ENCODE results near the gene RAB3B.

RAB3B gene

DNA sequence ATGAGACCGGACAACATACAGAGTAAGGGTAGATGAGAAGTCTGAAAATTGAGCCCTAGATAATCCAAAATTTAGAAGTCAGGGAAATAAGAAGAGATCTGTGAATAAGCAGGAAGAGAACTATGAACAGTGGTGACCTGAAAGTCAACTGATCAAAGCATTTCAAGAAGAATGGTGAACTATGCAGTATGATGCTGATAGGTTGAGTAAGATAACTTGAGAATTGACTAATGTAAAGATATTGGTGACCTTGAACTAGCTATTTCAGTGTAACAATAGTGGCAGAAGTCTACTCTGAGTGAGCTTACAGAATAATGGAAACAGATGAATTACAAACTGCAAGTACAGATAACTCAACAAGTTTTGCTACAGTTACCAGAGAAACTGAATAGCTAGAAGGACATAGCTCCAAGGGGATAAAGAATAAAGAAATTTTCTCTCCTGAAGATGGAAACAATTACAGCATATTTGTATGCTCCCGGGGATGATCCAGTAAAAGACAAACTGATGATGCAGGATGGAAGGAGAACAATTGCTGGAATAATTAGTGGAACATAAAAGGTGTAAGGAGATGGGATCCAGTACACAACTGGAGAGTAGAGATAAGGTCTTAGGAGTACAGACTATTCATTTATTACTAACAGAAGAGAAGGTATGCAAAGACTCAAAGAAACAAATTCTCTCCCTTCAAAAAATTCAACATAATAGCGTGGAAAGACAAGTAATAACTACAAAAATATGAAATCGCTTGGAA is 122.8 kb downstream of the RAB3B start:
- no peak for DNase-seq

DNA sequence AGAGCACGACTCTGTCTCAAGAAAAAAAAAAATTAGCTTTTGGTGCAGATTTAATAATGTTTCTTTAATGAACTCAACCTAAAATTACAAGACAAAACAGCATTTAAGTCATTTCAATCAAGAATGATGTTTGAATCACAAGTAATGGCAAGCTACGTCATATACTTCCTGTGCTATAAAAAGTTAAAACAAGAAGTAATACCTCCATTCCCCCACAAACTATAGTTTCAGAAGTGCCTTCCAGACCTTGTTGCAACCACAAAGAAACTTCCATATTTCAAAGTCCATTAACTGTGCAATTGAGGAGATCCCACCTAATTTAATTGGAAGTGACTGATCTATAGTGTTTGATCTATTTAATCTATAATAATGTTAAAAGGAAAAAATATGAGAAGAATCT is 127.1 kb downstream of the RAB3B start:
- DNase-seq, result no peak

DNA sequence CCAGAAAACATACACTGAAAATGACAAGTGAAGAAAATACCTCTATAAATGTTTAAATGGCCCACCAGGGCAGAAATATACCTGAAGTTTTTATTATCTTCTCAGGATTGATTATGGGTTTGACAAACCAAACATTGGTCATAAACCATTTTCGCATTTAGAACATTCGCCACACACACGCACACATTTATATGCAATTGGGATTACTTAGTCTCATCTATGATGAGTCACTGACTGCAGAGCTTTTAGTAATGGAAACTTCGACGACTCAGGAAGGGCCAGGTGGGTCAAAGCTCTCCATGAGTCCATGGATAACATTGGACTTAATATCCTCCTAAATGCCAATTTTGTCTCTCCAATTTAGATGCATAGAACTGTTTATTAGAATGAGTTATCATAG is 128.8 kb downstream of the RAB3B start:
- DNase-seq, result no peak

DNA sequence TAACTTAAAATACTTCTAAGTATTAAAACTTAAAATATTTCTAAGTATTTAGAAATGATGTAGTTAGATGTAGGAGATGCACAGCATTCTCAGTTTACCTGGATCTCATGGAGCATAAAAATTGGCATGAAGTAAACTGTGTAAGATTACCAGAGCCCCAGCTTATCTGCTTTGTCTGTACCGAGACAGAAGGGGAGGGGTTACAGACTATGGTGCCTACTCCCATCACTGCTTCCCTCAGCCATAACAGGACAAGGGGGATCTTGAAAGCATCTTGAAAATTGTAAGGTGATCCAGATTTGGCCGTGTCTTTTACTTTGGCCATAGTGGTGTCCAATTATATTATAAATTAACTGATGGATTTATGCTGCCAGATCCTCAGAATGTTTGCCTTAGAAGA is 130.8 kb downstream of the RAB3B start:
- no peak for DNase-seq

DNA sequence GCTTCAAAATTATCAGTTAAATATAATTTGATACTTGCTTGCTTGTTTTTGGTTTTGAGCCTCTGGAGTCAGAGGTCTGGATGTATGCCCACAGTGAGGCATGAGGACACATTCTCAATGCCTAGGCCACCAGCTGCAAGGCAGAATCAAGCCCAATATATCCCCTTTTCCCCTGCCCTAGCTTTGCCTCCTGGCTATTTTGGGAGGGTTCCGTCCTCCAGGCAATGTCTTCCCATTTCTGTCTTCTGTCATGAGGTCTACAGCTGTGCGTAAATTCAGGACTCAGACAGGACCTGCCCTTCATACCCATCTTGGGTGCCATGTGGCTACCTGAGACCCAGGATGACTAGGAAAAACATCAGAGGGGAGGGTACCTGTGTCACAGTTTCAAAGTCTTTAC is 131.2 kb downstream of the RAB3B start:
- no peak for DNase-seq

DNA sequence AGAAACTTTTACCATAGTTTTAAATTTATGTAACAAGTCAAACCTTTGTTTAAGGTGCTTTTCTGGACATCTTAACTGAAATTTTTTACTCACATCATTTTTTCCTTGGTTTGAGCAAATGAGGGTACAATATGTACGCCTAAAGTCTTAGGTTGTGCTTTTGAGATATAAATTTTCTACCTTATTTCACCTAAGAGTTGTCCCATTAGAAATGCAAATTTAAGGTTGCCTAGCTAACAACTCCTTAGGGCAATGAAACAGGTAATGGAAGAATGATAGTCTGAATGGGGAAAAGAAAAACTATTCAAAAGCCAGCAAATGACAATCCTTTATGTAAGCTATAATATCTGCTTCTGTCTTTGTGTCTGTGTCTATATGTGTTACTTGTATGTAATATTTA is 131.6 kb downstream of the RAB3B start:
- DNase-seq, result no peak
